NOMO-1 treated with dmso at 0.1 percent for 144 hours (cell line): Measurements from ENCODE around the gene LCN1.
"Not testable (repeated sequence)": the region's sequence is repeated elsewhere in the genome, so short reads cannot be mapped to it uniquely, and the experiment has no call there.

ENCODE experiments used
- DNase-seq: peaks from one replicate; lab custom pipeline; 2025; ENCODE audit not compliant: unreplicated experiment; lab: John Stamatoyannopoulos, UW

Gene LCN1

DNA sequence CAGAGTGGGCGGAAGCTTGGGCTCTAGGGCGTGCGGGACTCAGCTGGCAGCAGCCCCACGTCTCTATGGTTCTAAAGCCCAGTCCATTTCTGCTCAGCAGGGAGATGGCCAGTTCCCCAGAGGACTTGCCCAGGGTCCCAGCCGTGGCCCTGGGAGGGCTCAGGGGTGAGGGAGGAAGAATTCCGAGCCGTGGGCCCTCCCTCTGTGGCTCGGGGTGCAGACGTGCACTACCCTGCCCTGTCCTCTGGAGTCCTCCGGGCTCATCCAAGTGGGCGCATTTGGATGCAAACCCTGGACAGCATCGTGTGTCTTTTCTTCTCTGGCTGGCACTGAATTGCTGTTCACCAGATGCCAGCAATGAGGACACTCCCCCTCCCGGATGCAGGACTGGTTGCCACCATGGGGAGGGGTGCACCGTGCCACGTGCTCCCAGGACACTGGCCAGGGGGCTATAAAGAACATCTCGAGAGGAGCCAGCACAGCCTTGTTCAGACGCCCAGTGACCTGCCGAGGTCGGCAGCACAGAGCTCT is 24.5 kb downstream of the LCN1 start, which contains the start of gene OBP2A:
OBP2A (plus strand) TSS at position 481 of the 531 bp plus-strand sequence. CDS start 55 bp downstream, outside the sequence.
- not testable (repeated sequence) for DNase-seq

DNA sequence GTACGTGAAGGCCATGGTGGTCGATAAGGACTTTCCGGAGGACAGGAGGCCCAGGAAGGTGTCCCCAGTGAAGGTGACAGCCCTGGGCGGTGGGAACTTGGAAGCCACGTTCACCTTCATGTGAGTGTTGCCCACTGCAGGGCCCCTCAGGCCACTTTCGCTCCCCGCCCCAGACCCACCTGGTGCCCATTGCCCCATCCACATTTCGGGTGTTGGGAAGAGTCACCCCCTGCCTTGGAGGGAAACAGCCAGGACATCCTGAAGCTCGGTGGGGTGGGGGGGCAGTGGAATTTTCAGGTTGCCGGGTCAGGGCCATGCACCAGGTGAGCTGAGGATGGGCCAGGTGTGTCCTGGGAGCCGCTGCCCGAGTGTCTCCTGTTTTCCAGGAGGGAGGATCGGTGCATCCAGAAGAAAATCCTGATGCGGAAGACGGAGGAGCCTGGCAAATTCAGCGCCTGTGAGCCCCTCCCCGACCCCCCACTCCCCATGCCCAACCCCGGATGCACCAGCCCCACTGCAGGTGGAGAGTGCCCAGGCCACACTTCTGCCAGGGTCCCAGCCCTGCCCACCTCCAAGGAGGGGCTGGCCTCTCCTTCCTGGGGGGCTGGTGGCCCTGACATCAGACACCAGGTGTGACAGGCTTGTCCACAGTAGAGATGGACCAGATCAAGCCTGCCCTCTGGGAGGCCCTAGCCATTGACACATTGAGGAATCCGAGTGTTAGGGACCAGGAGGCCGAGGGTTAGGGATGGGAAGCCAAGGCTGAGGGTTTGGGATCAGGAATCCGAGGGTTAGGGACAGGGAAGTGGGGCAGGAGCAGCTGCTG is 25.8 kb downstream of the LCN1 start:
- DNase-seq = not testable (repeated sequence)

DNA sequence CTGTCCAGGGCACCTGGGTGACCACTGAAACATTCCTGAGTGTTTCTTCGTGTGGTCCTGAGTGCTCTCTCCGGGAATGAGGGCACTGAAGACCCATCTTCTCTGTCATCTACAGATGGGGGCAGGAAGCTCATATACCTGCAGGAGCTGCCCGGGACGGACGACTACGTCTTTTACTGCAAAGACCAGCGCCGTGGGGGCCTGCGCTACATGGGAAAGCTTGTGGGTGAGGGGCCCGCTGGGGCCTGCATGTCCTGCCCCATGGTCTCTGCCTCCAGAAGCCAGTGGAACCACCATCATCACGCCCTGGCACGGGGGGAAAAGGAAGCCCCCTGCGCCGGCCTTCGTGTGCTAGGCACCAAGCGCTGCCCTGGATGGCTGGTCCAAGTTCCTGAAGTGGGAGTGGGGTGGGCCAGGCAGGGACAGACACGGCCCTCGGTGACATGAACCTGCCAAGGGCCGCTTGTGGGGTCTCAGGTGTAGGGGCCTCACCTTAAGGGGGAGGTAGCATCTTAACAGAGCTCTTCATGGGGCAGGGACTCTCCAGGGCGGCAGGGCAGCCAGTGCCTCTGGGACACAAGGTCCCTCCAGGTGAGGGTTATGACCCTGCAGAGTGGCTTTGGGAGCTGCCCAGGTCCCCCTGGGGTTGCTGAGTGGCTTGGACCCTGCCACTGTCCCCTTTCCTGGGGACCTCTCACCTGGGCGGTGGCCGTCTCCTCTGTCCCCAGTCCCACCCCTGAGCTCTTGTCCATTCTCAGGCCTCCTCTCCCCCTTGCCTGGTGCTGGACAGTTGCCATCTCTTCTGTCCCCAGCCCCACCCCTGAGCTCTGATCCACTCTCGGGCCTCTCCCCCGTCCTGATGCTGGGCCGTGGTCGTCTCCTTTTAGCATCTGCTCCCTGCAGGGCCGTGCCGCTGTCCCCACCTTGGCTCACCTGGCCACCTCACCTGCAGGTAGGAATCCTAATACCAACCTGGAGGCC is 26.8 kb downstream of the LCN1 start:
- DNase-seq = no peak

DNA sequence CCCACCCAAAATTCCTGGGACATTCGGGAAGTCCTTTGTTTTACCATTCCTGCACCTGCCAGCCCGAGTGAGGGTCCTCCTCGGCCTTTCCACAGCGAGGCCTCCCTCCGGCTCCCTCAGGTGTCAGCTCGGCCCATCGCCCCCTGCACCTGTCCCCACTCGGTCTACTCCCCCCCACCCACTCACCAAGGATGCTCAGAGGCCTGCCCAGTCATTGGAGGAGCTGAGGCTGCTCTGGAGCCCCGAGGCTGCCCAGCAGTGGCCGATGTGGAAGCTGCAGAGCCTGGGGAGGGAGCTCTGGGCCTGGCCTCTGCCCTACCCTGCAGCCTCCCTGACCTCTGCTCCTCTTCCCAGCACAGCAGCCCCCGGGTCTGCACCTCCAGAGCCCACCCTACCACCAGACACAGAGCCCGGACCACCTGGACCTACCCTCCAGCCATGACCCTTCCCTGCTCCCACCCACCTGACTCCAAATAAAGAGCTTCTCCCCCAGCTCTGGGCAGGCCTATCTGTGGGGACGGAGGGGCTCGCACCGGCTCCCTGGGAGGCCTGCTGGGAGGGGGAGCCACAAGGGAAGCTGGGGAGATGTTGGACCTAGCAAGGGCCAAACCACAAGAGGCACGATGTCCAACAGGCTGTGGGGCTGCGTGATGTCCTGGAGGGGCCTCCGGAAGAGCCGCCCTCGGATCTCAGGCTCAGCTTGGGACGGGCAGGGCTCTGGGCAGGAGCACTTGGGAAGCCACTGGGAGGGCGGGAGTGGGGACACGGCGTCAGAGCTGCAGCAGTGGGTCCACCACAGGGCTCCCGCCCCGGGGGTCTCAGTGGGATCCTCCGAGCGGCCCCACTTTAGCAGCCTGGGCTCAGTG is 28.5 kb downstream of the LCN1 start:
- DNase-seq = not testable (repeated sequence)

DNA sequence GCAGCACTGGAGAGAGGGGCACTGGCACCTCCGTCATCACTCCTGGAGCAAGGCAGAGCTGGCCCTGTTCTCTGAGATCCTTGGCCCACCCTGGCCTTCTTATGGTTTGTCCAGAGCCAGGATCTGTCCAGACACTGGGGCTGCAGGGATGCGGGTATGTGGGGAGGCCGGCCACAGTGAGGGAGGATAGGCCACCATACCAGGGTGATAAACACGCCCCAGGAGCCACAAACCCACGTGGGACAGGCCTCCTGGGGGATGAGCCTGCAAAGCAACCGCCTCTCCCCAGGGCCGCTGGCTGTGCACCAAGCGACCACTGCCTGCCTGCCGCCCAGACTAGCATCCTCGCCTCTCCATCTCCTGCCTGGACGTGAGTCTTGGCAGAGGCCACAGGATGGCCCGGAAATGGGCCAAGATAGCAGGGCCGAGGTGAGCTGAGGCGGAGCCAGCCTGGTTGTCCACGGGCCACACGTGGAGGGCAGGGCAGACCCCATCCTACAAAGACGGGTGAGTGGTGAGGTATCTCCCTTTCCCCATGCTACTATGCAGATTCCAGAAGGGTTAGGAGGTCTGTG is 29.2 kb downstream of the LCN1 start:
- no peak for DNase-seq

DNA sequence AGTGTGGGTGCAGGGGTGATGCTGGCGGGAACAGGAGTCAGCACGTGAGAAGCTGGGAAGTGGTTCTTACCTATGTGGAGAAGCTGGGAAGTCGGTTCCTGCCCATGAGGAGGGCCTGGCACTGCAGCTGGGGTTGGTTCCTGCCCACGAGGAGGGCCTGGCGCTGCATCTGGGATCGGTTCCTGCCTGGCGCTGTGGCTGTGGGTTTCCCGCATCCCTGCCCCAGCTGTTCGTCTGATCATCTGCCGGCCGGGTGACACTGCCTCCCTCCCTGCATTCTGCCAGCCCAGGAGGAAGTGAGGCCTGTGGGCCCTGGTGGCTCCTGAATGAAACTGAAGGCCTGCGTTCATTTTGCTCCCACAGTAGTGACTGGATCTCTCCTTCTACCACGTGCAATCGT is 29.8 kb downstream of the LCN1 start:
- no peak for DNase-seq

DNA sequence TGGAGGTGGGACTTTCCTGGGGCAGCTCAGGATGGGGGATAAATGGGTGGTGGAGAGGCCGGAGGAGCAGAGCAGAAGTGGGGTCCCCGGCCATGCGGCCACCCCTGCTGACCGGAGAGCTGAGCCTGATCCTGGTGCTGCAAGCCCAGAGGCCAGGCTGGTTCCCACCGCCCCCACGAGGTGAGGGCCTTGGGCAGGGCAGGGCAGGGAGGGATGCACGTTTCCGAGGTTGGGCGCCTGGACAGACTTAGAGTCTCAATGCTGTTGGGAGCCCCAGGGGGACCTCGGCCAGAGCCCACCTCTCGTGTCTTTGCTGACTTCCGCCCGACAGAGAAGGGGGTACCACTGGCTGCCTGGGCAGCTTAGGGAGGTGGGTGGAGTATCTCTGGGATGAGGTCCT is 30.2 kb downstream of the LCN1 start:
- no peak for DNase-seq

DNA sequence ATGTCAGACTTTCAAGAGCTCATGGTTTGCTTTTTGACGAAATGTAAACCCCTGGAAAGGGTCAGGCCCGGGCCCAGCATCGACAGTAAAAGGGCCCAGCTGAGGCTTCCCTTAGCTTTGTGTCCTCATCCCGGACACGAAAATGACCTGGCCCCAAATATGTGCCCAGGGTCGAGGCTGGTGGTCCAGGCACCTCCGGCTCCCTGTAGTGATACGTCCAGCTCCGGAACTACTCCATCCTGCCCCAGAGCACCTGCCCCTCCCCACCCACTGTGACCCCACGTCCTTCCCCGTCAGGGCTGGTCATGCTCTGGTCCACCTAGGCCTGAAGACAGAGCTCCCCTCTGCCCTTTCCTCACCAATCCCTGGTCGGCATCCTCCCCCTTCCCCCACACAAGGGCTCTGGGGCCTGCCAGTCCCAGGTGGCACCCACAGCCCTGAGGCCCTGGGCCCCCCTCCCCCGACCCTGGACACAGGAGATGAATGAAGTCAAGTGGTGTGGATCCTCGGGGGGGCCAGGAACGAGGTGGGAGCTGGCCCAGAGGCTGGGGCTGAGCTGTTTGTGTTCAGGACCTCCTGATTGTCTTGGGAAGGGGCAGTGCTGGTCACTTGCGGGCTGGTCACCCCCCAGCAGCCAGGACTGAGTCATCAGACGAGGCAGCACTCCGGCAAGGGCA is 30.9 kb downstream of the LCN1 start:
- no peak for DNase-seq

DNA sequence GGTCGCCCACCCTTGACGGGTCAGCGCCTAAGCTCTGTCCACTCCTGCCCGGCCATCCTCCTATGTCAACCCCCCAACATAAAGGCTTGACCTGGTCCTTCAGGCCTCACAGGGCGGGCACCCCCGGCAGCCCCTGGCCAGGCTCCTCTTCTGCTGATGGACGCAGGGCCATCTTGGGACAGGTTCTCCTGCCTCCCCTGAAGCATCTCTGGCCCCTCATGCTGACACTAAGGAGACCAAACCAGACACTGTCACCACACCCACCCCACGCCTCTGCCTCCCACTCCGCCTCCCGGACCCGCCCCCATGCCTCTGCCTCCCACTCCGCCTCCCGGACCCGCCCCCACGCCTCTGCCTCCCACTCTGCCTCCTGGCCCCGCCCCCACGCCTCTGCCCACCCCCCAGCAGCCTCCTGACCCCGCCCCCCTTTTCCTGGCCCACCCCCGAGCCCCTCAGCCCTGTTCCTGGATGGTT is 31.5 kb downstream of the LCN1 start:
- no peak for DNase-seq

DNA sequence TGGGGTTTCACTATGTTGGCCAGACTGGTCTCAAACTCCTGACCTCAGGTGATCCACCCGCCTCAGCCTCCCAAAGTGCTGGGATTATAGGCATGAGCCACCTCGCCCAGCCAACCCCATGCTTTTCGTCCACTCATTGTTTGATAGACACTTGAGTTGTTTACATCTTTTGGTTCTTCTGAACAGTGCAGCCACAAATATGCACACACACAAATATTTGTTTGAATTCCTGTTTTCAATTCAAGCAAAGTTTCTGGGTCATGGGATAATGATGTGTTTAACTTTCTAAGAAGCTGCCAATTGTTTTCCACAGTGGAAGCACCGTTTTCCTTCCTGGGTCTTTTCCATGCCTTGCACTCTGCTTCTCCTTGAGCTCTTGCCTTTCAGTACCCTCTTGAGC is 33.5 kb downstream of the LCN1 start:
- no peak for DNase-seq

DNA sequence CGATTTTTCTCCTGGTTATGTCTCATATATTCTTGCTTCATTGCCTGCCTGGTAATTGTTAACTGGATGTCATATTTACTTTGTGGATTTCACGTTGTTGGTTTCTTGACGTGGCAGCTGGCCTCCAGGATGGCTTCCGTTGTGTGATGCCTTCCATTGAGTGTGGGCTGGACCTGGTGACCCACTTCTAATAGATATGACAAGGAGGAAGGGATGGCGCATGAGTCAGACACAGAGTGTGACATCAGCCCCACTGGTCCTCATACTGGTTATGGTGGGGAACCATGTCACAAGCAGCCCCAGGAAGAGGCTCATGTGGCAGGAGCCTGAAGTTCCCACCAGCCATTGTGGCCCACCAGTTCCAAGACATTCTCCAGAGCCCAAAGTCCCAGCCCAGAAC is 34.0 kb downstream of the LCN1 start:
- no peak for DNase-seq

DNA sequence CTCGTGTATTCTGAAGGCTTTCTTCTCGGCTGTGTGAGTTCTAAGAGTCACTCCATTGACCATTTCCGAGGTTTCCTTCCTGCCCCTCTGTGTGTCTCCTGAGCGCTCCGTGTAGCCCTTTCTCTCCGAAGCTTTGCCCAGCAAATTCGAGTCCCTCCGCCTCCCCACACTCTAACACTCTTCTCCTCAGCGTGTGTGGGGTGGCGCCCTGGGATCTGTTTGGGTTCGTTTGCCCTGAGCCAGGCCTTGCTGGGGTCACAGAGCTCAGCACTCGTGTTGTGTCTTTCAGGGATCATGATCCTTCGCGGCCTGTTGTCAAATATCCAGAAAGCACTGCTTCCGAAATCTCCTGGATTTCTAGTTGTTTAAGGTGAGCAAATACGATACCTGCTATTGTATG is 34.7 kb downstream of the LCN1 start:
- no peak for DNase-seq

DNA sequence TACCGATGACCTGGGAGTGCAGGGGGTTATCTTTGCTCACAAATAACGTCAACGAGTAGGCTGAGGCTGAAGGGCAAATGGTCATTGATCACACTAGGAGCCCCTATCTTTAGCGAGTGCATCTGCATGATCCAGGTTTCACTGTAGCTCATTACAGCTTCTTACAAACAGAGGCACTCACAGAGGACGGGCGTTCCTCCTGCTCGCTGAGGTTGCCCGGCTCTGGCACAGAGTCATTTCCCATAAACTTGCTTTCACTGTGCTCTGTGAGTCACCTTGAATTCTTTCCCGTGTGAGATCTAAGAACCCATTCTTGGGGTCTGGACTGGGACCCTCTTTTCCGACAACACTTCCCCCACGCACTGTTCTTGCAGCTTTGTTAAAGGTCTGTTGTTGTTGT is 38.4 kb downstream of the LCN1 start:
- no peak for DNase-seq

DNA sequence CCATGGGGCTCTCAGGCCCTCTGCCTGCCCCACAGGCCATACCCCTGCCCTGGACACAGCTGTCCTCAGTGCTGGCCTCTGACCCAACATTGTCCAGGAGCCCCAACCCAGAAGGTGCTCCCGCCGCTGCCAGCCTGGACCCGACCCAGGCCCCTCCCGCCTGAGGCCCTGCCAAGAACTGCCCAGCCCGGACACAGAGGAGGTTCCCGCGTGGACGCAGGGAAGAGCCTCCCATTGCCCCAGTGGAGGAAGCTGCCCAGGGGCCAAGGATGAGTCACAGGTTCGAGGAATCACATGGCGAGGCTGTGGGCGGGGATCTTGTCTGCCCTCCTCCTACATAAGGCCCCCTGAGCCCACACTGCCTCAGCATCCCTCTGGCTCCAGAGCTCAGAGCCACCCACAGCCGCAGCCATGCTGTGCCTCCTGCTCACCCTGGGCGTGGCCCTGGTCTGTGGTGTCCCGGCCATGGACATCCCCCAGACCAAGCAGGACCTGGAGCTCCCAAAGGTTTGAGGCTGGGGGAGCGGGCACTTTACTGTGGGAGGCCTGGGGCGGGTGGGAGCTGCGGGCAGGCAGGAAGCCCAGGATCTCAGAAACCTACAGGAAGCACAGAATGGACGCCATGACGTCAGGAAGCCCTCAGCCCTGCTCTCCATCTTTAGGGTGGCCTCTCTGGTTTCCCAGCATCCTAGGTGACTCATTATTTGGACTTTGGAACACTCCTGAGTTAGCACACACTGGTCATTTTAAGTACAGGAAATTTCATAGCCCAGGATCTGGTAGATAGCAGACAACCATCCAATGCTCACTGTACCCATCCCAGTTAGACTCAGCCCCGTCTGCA is 40.4 kb downstream of the LCN1 start, which contains the start of gene PAEP:
PAEP (plus strand) TSS at position 366 of the 844 bp plus-strand sequence.
- no peak for DNase-seq

DNA sequence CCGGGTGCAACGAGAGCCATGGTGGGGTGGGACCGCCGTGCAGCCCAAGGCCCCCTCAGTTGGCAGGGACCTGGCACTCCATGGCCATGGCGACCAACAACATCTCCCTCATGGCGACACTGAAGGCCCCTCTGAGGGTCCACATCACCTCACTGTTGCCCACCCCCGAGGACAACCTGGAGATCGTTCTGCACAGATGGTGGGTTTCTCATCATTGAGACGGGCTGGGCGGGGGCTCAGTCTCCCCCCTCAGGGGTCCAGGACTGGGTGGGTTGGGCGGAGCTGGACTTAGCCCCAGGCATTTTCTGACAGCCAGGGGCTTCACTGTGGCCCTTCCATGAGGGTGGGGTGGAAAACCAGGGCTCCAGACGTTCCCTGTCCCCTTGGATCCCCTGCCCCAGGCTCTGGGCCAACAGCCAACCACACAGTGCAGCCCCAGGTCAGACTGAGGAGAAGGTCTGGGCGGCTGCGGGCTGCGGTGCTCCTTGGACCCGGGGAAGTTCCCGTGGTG is 41.0 kb downstream of the LCN1 start:
- no peak for DNase-seq

DNA sequence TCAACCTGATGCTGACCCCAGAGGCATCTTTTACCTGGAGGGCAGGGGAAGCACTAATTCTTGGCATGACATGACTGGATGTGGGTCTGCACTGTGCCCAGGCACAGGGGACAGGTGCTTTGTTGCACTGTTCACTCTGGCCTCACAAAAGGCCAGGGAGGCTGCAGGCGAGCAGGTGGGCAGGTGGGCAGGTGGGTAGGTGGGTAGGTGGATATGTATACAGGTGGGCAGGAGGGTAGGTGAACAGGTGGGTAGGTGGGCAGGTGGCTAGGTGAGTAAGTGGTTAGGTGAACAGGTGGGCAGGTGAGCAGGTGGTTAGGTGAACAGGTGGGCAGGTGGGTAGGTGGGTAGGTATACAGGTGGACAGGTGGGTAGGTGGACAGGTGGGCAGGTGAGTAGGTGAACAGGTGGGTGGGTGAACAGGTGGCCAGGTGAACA is 41.8 kb downstream of the LCN1 start:
- DNase-seq = no peak

DNA sequence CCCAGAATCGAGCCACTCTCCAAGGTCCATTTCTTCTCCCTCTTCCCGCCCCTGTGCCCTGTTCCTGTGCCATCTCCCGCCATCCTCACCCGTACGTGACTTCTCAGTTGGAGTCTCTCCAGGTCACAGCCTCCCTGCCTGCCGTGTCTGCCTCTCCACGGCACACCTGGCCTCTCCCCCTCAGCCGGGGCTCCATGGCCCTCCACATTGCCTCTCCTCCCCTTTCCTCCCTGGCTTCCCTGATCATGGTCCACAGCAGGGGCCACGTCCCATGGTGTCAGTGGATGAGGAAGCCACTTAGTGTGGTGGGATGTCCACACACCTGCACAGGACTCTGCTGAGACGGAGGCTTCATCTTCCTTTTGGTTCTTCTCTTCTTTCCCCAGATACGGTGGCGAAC is 42.6 kb downstream of the LCN1 start:
- no peak for DNase-seq

DNA sequence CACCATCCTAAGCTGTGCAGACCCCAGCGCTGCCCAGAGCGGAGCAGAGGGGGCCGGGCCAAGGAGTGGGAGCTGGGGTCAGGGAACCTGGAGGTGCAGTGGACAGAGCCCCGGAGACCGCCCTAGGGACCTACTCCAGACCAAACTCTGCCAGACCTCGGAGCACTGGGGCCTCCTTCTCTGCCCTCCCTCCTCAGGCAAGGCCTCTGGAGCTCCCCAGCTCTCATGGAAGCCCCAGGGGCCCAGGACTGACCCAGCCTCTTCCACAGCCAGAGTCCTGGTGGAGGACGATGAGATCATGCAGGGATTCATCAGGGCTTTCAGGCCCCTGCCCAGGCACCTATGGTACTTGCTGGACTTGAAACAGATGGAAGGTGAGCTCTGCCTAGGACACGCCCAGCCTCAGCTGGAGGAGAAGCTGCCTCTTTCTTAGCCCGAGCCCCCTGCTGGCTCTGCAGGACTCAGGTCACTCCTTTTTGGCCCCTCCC is 43.9 kb downstream of the LCN1 start:
- no peak for DNase-seq
